Measurements from ENCODE around the gene UBL3.

GRCh38 chr13:29868581-29868980, 18.2 kb upstream of the UBL3 start:
- TF ChIP-seq CTCF (IDR thresholded peaks at IDR 0.05), result no peak
- TF ChIP-seq POLR2A (IDR thresholded peaks at IDR 0.05), result no peak

Data from tibial nerve (tissue), 3 donors.